NCI-H2227 (cell line): ENCODE results near the gene MED12.
"Not testable (repeated sequence)": the region's sequence is repeated elsewhere in the genome, so short reads cannot be mapped to it uniquely, and the experiment has no call there.

Experiments
- DNase-seq: peaks from one replicate; lab custom pipeline; 2025; ENCODE audit not compliant: unreplicated experiment; lab: John Stamatoyannopoulos, UW

The MED12 gene

GRCh38 chrX:71160475-71160874 lies 42.1 kb downstream of the MED12 start:
- DNase-seq = no peak

- peak; percentile 72 for DNase-seq
Observed at GRCh38 chrX:71162981-71163380, 44.6 kb downstream of the MED12 start.

DNA sequence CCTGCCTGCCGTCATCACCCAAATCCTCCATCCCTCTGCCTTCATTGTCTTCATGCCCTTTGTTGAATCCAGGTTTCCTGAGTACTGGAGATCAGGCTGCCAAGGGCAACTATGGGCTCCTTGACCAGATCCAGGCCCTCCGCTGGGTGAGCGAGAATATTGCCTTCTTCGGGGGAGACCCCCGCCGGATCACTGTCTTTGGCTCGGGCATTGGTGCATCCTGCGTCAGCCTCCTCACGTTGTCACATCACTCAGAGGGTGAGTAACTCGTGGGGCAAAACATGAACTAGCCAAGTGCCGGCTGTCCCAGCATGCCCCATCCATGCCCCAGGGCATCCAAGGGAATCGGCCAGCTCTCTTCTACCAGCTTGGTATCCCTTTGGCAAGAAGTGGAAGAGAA lies 45.7 kb downstream of the MED12 start:
- no peak for DNase-seq

DNA sequence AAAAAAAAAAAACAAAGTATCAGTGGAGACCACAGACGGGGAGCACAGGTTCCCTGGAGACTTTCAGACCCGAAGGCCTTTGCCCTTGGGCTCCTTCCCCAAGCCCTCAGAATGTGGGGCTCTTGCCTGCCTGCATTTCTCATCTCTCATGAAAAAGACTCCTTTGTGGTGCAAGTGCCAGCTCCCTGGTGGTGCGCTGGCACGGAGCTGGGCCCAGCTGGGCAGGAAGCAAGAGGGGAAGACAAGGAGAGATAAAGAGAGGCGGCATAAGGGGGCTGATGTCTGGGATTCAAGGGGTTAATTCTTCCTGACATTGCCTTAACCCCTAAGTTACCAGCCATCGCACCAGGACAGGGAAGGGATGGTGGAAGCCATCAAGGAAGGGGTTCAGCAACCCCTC lies 48.1 kb downstream of the MED12 start:
- no peak for DNase-seq

DNA sequence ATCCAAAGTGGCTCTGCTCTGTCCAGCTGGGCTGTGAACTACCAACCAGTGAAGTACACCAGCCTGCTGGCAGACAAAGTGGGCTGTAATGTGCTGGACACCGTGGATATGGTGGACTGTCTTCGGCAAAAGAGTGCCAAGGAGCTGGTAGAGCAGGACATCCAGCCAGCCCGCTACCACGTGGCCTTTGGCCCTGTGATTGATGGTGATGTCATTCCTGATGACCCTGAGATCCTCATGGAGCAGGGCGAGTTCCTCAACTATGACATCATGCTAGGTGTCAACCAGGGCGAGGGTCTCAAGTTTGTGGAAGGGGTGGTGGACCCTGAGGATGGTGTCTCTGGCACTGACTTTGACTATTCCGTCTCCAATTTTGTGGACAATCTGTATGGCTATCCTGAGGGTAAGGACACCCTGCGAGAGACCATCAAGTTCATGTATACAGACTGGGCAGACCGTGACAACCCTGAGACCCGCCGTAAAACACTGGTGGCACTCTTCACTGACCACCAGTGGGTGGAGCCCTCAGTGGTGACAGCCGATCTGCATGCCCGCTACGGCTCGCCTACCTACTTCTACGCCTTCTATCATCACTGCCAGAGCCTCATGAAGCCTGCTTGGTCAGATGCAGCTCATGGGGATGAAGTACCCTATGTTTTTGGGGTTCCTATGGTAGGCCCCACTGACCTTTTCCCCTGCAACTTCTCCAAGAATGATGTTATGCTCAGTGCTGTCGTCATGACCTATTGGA lies 48.8 kb downstream of the MED12 start:
- no peak for DNase-seq

DNA sequence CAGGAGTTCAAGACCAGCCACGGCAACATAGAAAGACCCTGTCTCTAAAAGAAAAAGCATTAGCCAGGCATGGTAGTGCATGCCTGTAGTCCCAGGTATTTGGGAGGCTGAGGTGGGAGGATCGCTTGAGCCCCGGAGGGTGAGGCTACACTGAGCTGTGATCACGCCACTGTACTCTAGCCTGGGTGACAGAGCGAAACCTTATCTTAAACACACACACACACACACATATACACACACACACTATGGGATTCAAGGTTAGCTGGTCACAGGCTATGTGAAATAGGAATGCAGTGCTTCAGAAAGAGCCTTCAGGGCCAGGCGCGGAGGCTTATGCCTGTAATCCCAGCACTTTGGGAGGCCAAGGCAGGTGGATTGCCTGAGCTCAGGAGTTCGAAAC lies 49.7 kb downstream of the MED12 start:
- DNase-seq = no peak

GRCh38 chrX:71169586-71169985 lies 51.2 kb downstream of the MED12 start:
- DNase-seq = no peak

DNA sequence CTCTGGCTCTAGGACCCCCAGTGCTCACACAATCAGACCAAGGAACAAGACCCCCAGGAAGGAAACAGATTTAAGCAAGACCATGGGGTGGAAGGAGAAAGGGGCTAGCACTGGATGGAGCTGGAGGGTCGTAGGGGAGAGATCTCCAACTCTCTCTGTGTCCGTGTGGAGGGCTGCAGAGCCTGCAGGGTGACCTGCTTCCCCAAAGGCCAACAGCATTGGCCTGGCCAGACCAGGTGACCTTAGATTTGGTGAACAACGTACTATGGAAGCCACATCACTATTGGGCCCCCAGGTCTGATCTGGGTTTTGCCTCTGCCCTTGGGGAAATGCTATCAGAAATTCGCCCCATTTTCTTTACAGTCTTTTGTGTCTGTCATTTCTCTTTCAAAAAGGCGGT lies 52.3 kb downstream of the MED12 start:
- no peak for DNase-seq

DNA sequence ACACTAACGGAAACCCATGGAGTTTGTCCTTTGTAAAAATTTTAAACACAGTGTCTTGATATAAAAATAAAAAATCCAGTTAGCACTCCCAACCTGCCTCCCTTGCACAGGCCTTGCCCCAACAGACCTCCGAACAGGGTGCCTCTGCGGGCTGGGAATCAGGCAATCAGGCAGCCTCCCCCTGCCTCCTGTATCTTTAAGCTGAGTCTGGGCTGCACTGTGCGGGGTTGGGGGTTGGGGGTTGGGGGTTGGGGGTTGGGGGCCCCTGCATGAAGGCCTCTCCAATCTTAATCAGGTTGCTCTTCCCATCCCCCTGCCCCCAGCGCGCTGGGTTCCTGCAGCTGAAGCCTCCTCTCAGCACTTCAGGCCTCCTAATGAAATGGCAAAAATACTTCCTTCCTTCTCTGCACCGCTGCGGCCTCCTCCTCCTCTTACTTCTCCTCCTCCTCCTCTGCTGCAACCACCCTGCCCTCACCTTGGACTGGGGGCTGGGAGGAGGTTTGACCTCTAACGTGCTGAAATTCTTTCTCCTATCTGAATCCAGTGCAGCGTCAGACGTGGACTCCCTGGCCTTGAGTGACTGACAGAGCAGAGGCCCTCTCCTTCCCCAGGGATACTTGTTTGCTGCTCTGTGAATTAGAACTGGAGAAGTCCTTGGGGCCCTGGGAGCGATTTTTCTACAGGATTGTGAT lies 52.9 kb downstream of the MED12 start:
- DNase-seq = no peak

DNA sequence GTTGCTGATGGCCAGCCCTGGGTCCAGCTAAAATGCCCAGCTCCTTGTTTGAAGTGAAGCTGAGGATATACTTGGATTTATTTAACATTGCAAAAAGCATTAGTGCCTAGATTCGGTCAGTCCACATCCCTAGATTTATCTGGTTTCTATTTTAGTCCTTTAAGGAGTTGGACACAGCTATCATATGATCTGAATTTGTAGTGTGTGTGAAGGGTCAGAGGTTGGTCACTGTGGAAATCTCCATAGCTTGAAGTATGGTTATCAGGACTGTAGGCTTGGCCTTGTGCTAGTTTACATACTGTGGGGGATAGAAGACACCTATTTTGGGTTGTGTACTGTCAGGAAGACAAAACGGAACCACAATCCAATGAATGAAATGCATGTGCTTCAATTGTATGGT lies 55.0 kb downstream of the MED12 start:
- DNase-seq = no peak

GRCh38 chrX:71174795-71175194 lies 56.4 kb downstream of the MED12 start:
- no peak for DNase-seq

DNA sequence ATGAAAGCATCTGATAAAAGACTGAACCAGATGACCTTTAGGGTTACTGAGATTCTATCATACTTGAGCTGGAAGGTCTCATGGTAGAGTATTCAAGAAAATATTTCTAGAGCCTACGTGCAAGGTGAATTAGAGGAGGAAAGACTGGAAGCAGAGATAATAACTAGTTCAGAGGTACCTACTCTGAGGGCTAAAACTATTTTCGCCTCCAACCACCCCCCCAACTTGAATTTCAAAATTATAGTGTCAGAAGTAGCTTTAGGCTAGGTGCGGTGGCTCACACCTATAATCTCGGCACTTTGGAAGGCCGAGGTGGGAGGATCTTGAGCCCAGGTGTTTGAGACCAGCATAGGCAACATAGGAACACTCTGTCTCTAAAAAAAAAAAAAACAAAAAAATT lies 57.1 kb downstream of the MED12 start:
- no peak for DNase-seq

- DNase-seq = no peak
Observed at GRCh38 chrX:71177327-71177726, 58.9 kb downstream of the MED12 start.

- peak; percentile 85 for DNase-seq
Observed at GRCh38 chrX:71178908-71179307, 60.5 kb downstream of the MED12 start.

- not testable (repeated sequence) for DNase-seq
Observed at GRCh38 chrX:71180579-71181265, 62.3 kb downstream of the MED12 start.

GRCh38 chrX:71181558-71181909 lies 63.1 kb downstream of the MED12 start:
- peak; percentile 82 for DNase-seq

DNA sequence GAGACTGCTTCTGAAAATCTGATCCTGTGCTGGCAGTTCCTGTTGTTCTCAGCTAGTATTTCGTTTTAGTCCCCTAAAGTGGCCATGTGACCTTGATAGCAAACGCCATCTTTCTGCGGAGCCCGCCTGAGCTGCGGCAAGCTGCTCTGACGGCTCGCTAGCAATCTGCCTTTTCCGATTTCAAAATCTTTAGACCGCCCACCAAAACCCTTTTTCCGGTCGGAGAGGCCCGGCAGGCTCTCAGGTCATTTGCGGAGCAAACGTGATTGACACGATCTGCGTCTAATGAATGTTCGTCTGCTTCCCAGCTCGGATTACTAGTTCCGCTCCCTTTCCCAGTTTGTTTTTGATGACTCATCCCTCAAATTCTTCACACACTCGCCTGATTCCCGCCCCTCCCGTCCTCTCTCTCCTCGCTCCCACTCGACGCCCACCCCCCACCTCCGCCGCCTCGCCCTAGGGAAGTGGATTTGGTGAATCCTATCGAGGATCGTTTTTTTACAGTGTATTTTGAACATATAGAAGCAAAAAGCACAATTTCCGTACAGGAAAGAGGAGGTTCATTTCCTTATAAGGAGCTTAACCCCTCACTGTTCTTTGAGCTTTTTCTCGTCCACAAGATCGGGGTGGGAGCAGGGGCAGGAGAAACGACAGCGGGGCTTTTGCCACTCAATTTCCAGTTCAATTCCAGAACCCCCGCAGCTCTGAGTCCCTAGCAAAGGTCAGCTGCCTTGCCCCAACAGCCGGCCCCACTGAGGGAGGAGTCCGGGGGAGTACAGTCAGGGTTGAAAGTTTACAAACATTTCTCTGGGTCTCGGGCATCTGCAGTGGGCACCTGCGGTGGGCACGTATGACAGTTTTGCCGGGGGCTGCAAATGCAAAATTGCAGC lies 63.8 kb downstream of the MED12 start:
- peak; percentile 99 for DNase-seq

DNA sequence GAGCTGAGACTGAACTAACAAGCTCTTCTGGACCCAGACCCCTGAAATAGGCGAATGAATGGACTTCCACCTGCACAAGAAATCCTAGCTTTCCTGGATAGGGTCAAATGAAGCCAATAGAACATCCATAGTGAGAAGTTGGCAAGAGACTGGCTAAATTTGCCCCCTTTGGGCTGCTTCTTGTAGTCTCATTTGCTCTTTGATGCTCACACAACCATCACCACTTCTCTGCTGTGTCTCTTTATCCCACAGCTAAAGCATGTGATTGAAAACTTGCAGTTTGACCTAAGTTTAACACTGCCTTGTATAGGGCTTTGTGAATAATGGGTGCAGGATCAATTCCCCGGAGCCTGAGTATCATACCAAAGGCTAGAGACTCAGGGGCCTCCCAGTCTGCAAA lies 64.5 kb downstream of the MED12 start:
- DNase-seq = no peak

- no peak for DNase-seq
Observed at GRCh38 chrX:71183341-71183740, 64.9 kb downstream of the MED12 start.

DNA sequence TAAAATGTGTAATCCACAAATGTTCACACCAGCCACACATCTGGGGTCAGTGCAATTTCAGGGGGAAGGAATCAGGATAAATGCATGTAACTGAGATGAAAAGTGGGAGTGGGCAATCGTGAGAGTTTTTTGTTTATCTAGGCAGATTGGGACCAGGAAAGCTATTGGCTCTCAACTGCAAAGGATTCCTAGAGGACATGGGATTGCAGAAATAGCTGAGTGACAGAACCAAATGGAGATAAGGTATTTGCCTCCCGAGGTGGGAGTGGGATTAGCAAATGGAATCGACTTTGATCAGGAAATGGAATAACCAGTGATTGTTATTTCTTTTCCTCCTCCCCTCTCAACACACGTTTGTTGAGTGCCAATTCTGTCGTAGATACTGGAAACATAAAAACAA lies 65.7 kb downstream of the MED12 start:
- DNase-seq = no peak

GRCh38 chrX:71184803-71185495 lies 66.6 kb downstream of the MED12 start:
- DNase-seq = no peak
